ELF-1 (cell line): ENCODE data around the gene KIF1B.

Experiments used
- DNase-seq: peaks from one replicate; pipeline ENCODE4 v3.0.0-alpha.2; 2016; ENCODE audit warnings: low read depth, low spot score

KIF1B gene

GRCh38 chr1:10280439-10281350 is 70.3 kb downstream of the KIF1B start:
- no peak for DNase-seq

GRCh38 chr1:10283318-10283984 is 73.1 kb downstream of the KIF1B start:
- no peak for DNase-seq

GRCh38 chr1:10286244-10286643 is 75.9 kb downstream of the KIF1B start:
- no peak for DNase-seq

GRCh38 chr1:10287023-10287645 is 76.8 kb downstream of the KIF1B start:
- no peak for DNase-seq

- no peak for DNase-seq
Measured at GRCh38 chr1:10288029-10288615, 77.8 kb downstream of the KIF1B start.

GRCh38 chr1:10291705-10292104 is 81.3 kb downstream of the KIF1B start:
- DNase-seq: no peak

- no peak for DNase-seq
Measured at GRCh38 chr1:10292188-10292587, 81.8 kb downstream of the KIF1B start.

- DNase-seq: no peak
Measured at GRCh38 chr1:10295481-10296085, 85.2 kb downstream of the KIF1B start.

- DNase-seq: no peak
Measured at GRCh38 chr1:10299151-10299550, 88.8 kb downstream of the KIF1B start.

GRCh38 chr1:10302416-10302815 is 92.0 kb downstream of the KIF1B start:
- no peak for DNase-seq

GRCh38 chr1:10304295-10304694 is 93.9 kb downstream of the KIF1B start:
- no peak for DNase-seq

GRCh38 chr1:10306435-10306834 is 96.1 kb downstream of the KIF1B start:
- DNase-seq: no peak

- no peak for DNase-seq
Measured at GRCh38 chr1:10308001-10308400, 97.6 kb downstream of the KIF1B start.

GRCh38 chr1:10309243-10310011 is 99.1 kb downstream of the KIF1B start:
- DNase-seq: no peak

GRCh38 chr1:10316752-10317151 is 106.4 kb downstream of the KIF1B start:
- DNase-seq: no peak

GRCh38 chr1:10319750-10320149 is 109.4 kb downstream of the KIF1B start:
- DNase-seq: no peak

GRCh38 chr1:10320336-10320735 is 110.0 kb downstream of the KIF1B start:
- DNase-seq: no peak

- DNase-seq: no peak
Measured at GRCh38 chr1:10322821-10323220, 112.5 kb downstream of the KIF1B start.

GRCh38 chr1:10324627-10325026 is 114.3 kb downstream of the KIF1B start:
- DNase-seq: no peak

- no peak for DNase-seq
Measured at GRCh38 chr1:10325521-10325920, 115.2 kb downstream of the KIF1B start.

- DNase-seq: no peak
Measured at GRCh38 chr1:10326251-10326650, 115.9 kb downstream of the KIF1B start.
